ENCODE measurements around the gene OSBPL10.

DNA sequence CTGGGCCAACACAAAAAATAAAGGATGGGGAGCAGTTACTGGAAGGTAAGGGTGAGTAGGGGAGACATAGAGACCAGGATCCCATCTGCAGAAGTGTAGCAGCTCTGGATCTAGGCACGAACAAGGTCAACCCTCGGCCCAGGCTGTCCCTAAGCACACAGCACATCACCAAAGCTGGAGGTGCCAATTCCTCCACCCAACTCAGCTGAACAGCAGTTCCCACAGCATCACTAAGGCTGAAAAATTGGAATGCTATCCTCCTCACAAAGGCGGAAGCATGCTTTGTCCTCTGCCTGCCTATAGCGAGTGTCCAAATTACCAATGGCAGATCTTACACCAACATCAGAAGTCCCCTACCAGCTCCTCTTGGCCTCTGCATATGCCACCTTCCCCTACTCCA is 33.9 kb downstream of the OSBPL10 start:
- TF ChIP-seq POLR2AphosphoS5 (IDR thresholded peaks at IDR 0.05) = no peak
- TF ChIP-seq, protein P1, sequence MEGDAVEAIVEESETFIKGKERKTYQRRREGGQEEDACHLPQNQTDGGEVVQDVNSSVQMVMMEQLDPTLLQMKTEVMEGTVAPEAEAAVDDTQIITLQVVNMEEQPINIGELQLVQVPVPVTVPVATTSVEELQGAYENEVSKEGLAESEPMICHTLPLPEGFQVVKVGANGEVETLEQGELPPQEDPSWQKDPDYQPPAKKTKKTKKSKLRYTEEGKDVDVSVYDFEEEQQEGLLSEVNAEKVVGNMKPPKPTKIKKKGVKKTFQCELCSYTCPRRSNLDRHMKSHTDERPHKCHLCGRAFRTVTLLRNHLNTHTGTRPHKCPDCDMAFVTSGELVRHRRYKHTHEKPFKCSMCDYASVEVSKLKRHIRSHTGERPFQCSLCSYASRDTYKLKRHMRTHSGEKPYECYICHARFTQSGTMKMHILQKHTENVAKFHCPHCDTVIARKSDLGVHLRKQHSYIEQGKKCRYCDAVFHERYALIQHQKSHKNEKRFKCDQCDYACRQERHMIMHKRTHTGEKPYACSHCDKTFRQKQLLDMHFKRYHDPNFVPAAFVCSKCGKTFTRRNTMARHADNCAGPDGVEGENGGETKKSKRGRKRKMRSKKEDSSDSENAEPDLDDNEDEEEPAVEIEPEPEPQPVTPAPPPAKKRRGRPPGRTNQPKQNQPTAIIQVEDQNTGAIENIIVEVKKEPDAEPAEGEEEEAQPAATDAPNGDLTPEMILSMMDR (IDR thresholded peaks at IDR 0.05) = no peak
- no peak for TF ChIP-seq POLR2A (IDR thresholded peaks at IDR 0.05)

Measured in prostate gland (tissue), 2 donors.